GM23338 (cell line): ENCODE results near the gene TXNRD1. TPM values are rescaled to one million over a fixed set of nuclear protein-coding genes. Genes with fewer than 3 reads are reported as not detected.

Source experiments
- ATAC-seq: fragments of 200-7000 bp; cut with Tn5 transposase; 3 replicates; pipeline ENCODE4 v1.9.1; 2020
- DNase-seq: peaks from one replicate; pipeline ENCODE4 v3.0.0-alpha.2; 2015; ENCODE audit warnings: low spot score
- H2AFZ ChIP-seq: fragments of 200-600 bp; sonication (generic); 2 replicates; pipeline ENCODE4 v1.8.0; 2016; ENCODE audit warnings: antibody characterized with exemption, mild to moderate bottlenecking, moderate library complexity
- H3F3A ChIP-seq: fragments of 200-600 bp; sonication (generic); replicated peaks from 2 replicates; pipeline ENCODE4 v1.8.0; 2017; ENCODE audit warnings: antibody characterized with exemption, mixed run types, low read depth
- H3K27ac ChIP-seq: fragments of 200-600 bp; sonication (generic); 2 replicates; pipeline ENCODE4 v1.6.1; 2016; ENCODE audit warnings: low read depth
- H3K27me3 ChIP-seq: fragments of 200-600 bp; sonication (generic); 2 replicates; pipeline ENCODE4 v1.8.0; 2016; ENCODE audit warnings: mild to moderate bottlenecking, mixed run types, moderate library complexity; ENCODE audit not compliant: insufficient read depth
- H3K36me3 ChIP-seq: fragments of 200-600 bp; sonication (generic); 2 replicates; pipeline ENCODE4 v1.8.0; 2016; ENCODE audit warnings: mild to moderate bottlenecking; ENCODE audit not compliant: insufficient read depth
- H3K4me1 ChIP-seq: fragments of 200-600 bp; sonication (generic); 2 replicates; pipeline ENCODE4 v1.8.0; 2016; ENCODE audit warnings: mild to moderate bottlenecking, moderate library complexity; ENCODE audit not compliant: insufficient read depth
- H3K4me2 ChIP-seq: fragments of 200-600 bp; sonication (generic); 2 replicates; pipeline ENCODE4 v1.7.1; 2017; ENCODE audit warnings: mixed run types
- H3K4me3 ChIP-seq: fragments of 200-600 bp; sonication (generic); 2 replicates; pipeline ENCODE4 v1.6.1; 2016; ENCODE audit warnings: mixed run types
- H3K79me2 ChIP-seq: fragments of 200-600 bp; sonication (generic); replicated peaks from 2 replicates; pipeline ENCODE4 v1.8.0; 2017; ENCODE audit warnings: mild to moderate bottlenecking; ENCODE audit not compliant: insufficient read depth
- H3K9me2 ChIP-seq: fragments of 200-600 bp; sonication (generic); 2 replicates; pipeline ENCODE4 v1.8.0; 2017; ENCODE audit not compliant: insufficient read depth
- H4K20me1 ChIP-seq: fragments of 200-600 bp; sonication (generic); replicated peaks from 2 replicates; pipeline ENCODE4 v1.8.0; 2017; ENCODE audit warnings: mild to moderate bottlenecking; ENCODE audit not compliant: insufficient read depth
- H3K27ac Mint-ChIP-seq: 2 replicates; pipeline ENCODE4 v1.8.0; 2020; ENCODE audit warnings: inconsistent platforms, mild to moderate bottlenecking, moderate library complexity, mixed read lengths
- H3K27me3 Mint-ChIP-seq: 3 replicates; pipeline ENCODE4 v1.8.0; 2022; ENCODE audit warnings: low read depth, mild to moderate bottlenecking, moderate library complexity, mixed read lengths, inconsistent platforms; ENCODE audit not compliant: insufficient read depth, poor library complexity
- H3K36me3 Mint-ChIP-seq: 3 replicates; pipeline ENCODE4 v1.8.0; 2021; ENCODE audit warnings: low read depth, mild to moderate bottlenecking, inconsistent platforms, moderate library complexity, mixed read lengths
- H3K4me1 Mint-ChIP-seq: 3 replicates; pipeline ENCODE4 v1.8.0; 2020; ENCODE audit warnings: mild to moderate bottlenecking, inconsistent platforms, mixed read lengths
- H3K4me3 Mint-ChIP-seq: 3 replicates; pipeline ENCODE4 v1.8.0; 2021; ENCODE audit warnings: moderate library complexity, mild to moderate bottlenecking, inconsistent platforms, mixed read lengths
- H3K9me3 Mint-ChIP-seq: 3 replicates; pipeline ENCODE4 v1.8.0; 2020; ENCODE audit warnings: moderate library complexity, mild to moderate bottlenecking, inconsistent platforms, mixed read lengths
- CREB1 ChIP-seq: fragments of 250-450 bp; sonication (Bioruptor Pico); IDR thresholded peaks from 2 replicates; pipeline ENCODE4 v1.5.0; 2020; ENCODE audit warnings: low read depth, mild to moderate bottlenecking, moderate library complexity
- EZH2 ChIP-seq: fragments of 200-600 bp; sonication (generic); IDR thresholded peaks from one replicate; pipeline ENCODE4 v1.8.0; 2017; ENCODE audit warnings: antibody characterized with exemption, mild to moderate bottlenecking, low read depth; ENCODE audit not compliant: unreplicated experiment
- EZH2phosphoT487 ChIP-seq: fragments of 200-600 bp; sonication (generic); IDR thresholded peaks from one replicate; pipeline ENCODE4 v1.8.1; 2018; ENCODE audit warnings: antibody characterized with exemption; ENCODE audit not compliant: unreplicated experiment
- JUNB ChIP-seq: IDR thresholded peaks from one replicate; pipeline ENCODE4 v1.6.1; 2016; ENCODE audit warnings: antibody characterized with exemption; ENCODE audit not compliant: unreplicated experiment
- REST ChIP-seq: IDR thresholded peaks from one replicate; pipeline ENCODE4 v1.6.1; 2018; ENCODE audit warnings: antibody characterized with exemption; ENCODE audit not compliant: unreplicated experiment
- STAT1 ChIP-seq: IDR thresholded peaks from one replicate; pipeline ENCODE4 v1.6.1; 2016; ENCODE audit warnings: antibody characterized with exemption; ENCODE audit not compliant: unreplicated experiment
- ZNF331 ChIP-seq: fragments of 250-450 bp; sonication (Bioruptor Pico); IDR thresholded peaks from 2 replicates; pipeline ENCODE4 v1.5.0; 2020; ENCODE audit warnings: low read depth, mild to moderate bottlenecking, moderate library complexity
- ZNF462 ChIP-seq: fragments of 250-450 bp; sonication (Bioruptor Pico); IDR thresholded peaks from 2 replicates; pipeline ENCODE4 v1.5.0; 2020; ENCODE audit warnings: mild to moderate bottlenecking, moderate library complexity
- polyA plus RNA-seq: library from polyadenylated mRNA; unstranded; fragments of >200 nt; fragmentation: Nextera tagmentation; extraction: Ambion mirVana; gene quantifications from 2 replicates; pipeline ENCODE4 v1.2.1, GENCODE V29; 2016
- total RNA-seq: library from RNA; depleted of rRNA; stranded (reverse); fragments of >200 nt; shearing (Covaris generic); gene quantifications from 2 replicates; pipeline ENCODE4 v1.2.3, GENCODE V29; 2014

Gene TXNRD1
- total and polyA plus RNA-seq, 2 experiments from 2014 or later: 115 to 127 TPM

- no peak for TF ChIP-seq REST
- TF ChIP-seq ZNF331 (CRISPR knock-in tag): no peak
- no peak for TF ChIP-seq STAT1
Observed at GRCh38 chr12:104294927-104295668, 79.5 kb downstream of the TXNRD1 start (continued).

GRCh38 chr12:104295954-104296353 lies 80.4 kb downstream of the TXNRD1 start:
- H3K27me3 Mint-ChIP-seq: no peaks in the 10 kb centered on the region
- Histone ChIP-seq H3K4me3 (no peak overlapping the region), H3K4me1 (peaks cover 18% of the 10 kb centered on the region), H3K36me3 (peaks cover 13% of the 10 kb centered on the region), H3F3A (peaks cover 7% of the 10 kb centered on the region; the same call in 1 of the 2 replicates), H4K20me1 (peaks cover 66% of the 10 kb centered on the region), H3K4me2 (no peak overlapping the region), H3K27me3 (no peaks in the 10 kb centered on the region), H3K9me2 (no peaks in the 10 kb centered on the region), H3K79me2 (peaks cover 97% of the 10 kb centered on the region), H3K27ac (no peak overlapping the region), H2AFZ (no peak overlapping the region)
- no peak for DNase-seq
- TF ChIP-seq EZH2phosphoT487 (no peak), JUNB (no peak), CREB1 (CRISPR knock-in tag) (no peak), ZNF462 (CRISPR knock-in tag) (no peak), REST (no peak), EZH2 (no peak)
- peaks cover 33% of the 10 kb centered on the region for H3K4me1 Mint-ChIP-seq
- peaks cover 70% of the 10 kb centered on the region for H3K36me3 Mint-ChIP-seq
- no peak overlapping the region for H3K4me3 Mint-ChIP-seq
- no peak overlapping the region for H3K27ac Mint-ChIP-seq
- ATAC-seq: no peak
- H3K9me3 Mint-ChIP-seq: no peaks in the 10 kb centered on the region
